Activated T-cell treated with anti-CD3 and anti-CD28 coated beads, Interleukin-2, amount 50 U/mL, for 48 hours (primary cell): Measurements from ENCODE around the gene TTC33.

Experiments
- DNase-seq, 2 experiments: peaks; one replicate each; pipeline ENCODE4 v3.0.0-alpha.2; 2020

TTC33 gene

GRCh38 chr5:40503439-40503838 lies 252.3 kb downstream of the TTC33 start:
- peak in 1 of 2 experiments; percentile 48 for DNase-seq

- DNase-seq: no peak
Measured at GRCh38 chr5:40502736-40503135, 253.0 kb downstream of the TTC33 start.

GRCh38 chr5:40501711-40502444 lies 253.9 kb downstream of the TTC33 start:
- DNase-seq: no peak

- DNase-seq: no peak
Measured at GRCh38 chr5:40499518-40500273, 256.1 kb downstream of the TTC33 start.

- no peak for DNase-seq
Measured at GRCh38 chr5:40499007-40499406, 256.8 kb downstream of the TTC33 start.

GRCh38 chr5:40497573-40497972 lies 258.2 kb downstream of the TTC33 start:
- DNase-seq: no peak

- no peak for DNase-seq
Measured at GRCh38 chr5:40495237-40495635, 260.5 kb downstream of the TTC33 start.

GRCh38 chr5:40494631-40495236 lies 261.0 kb downstream of the TTC33 start:
- DNase-seq: no peak

GRCh38 chr5:40492056-40492455 lies 263.7 kb downstream of the TTC33 start:
- DNase-seq: no peak

GRCh38 chr5:40491644-40492043 lies 264.1 kb downstream of the TTC33 start:
- no peak for DNase-seq

- no peak for DNase-seq
Measured at GRCh38 chr5:40490464-40491111, 265.2 kb downstream of the TTC33 start.

GRCh38 chr5:40489421-40489820 lies 266.3 kb downstream of the TTC33 start:
- DNase-seq: no peak

GRCh38 chr5:40486437-40487275 lies 269.1 kb downstream of the TTC33 start:
- peak; percentile 64 to 68 for DNase-seq

- no peak for DNase-seq
Measured at GRCh38 chr5:40485021-40485998, 270.5 kb downstream of the TTC33 start.

- no peak for DNase-seq
Measured at GRCh38 chr5:40484495-40484894, 271.3 kb downstream of the TTC33 start.

- DNase-seq: no peak
Measured at GRCh38 chr5:40483316-40483715, 272.4 kb downstream of the TTC33 start.

- DNase-seq: no peak
Measured at GRCh38 chr5:40481241-40481640, 274.5 kb downstream of the TTC33 start.

GRCh38 chr5:40480392-40480791 lies 275.4 kb downstream of the TTC33 start:
- peak; percentile 55 to 64 for DNase-seq

GRCh38 chr5:40479939-40480338 lies 275.8 kb downstream of the TTC33 start:
- DNase-seq: peak; percentile 46 to 53

GRCh38 chr5:40478766-40479165 lies 277.0 kb downstream of the TTC33 start:
- DNase-seq: no peak
